ENCODE measurements around the gene LRRC14B.
"Not testable (repeated sequence)": the region's sequence is repeated elsewhere in the genome, so short reads cannot be mapped to it uniquely, and the experiment has no call there.

The LRRC14B gene

DNA sequence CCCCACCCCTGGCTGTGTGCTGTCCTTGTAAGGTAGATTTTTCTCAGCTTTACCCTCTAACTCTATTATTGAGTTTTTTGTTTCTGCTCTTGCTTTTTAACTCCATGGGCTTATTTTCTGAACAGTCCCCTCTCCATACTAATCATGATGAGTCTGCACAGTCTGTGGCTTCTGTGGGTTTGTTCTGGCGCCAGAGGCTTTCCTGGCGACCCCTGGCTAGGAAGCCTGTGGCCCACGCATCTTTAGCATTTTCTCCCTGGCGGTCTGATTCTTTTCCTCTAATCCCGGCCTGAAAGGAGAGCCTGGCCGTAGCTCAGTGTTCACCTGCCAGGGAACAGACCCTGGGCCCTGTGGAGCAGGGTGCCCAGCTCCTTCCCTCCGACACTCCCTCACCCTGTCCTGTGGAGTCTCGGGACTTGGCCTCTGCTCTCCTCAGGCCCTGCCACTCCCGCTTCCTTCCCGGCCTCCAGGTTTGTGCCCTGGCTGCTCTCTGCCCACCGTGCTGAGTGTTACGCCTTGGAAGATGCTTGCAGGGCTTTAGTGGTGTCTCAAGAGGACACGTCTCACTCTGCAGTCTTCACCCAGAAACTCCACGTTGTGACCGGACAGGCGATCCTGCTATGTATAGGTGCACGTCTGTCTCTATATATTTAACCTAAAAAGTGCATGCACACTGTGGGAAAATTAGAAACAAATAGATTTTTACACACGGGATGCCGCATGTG lies 31.7 kb upstream of the LRRC14B start:
- H3K4me3 ChIP-seq (ENCODE audit: low read depth in 1 of 5, low read length in 5 of 5) = no peak overlapping the region

DNA sequence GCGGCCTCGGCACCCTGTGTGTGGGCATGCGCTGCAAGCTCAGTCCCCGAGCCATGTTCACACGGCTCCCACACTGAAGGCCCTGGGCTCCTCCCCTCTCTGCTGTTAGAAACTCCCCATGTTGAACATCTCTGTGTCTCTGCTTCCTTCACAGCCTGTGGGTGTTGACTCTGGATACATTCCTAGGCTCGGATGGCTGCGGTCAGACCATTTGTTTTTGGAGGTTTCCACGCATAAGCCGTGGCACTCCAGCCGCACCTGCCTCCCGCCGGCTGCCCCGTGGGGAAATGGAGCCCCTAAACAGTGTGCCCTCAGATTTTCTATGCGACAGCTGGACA lies 31.2 kb upstream of the LRRC14B start:
- H3K4me1 ChIP-seq (ENCODE audit: control insufficient read depth in 5 of 5, insufficient read depth in 5 of 5, low read length in 5 of 5) = peaks cover 0 to 3% (median 0%) of the 10 kb centered on the region in 5 donors
- H3K27ac ChIP-seq (ENCODE audit: low read depth, low read length) = no peak overlapping the region
- peaks cover 0 to 18% (median 10%) of the 10 kb centered on the region in 5 donors for H3K27me3 ChIP-seq (ENCODE audit: control insufficient read depth in 5 of 5, insufficient read depth in 4 of 5, low read length in 5 of 5)
- H3K4me3 ChIP-seq (ENCODE audit: low read depth in 1 of 5, low read length in 5 of 5) = no peak overlapping the region
- no peaks in the 10 kb centered on the region for H3K36me3 ChIP-seq (ENCODE audit: control insufficient read depth in 5 of 5, insufficient read depth in 5 of 5, low read length in 5 of 5)
- H3K9ac ChIP-seq (ENCODE audit: low read length in 5 of 5) = peak overlapping the region in 1 of 5 donors; percentile 52
- no peaks in the 10 kb centered on the region for H3K9me3 ChIP-seq (ENCODE audit: control insufficient read depth in 5 of 5, low read length in 5 of 5)

More for the DNA sequence above, 31.7 kb upstream of the LRRC14B start:
- Histone ChIP-seq H3K9ac (ENCODE audit: low read length in 5 of 5) (peak overlapping the region in 1 of 5 donors; percentile 52), H3K36me3 (ENCODE audit: control insufficient read depth in 5 of 5, insufficient read depth in 5 of 5, low read length in 5 of 5) (no peaks in the 10 kb centered on the region), H3K9me3 (ENCODE audit: control insufficient read depth in 5 of 5, low read length in 5 of 5) (no peaks in the 10 kb centered on the region), H3K27me3 (ENCODE audit: control insufficient read depth in 5 of 5, insufficient read depth in 4 of 5, low read length in 5 of 5) (peaks cover 0 to 18% (median 12%) of the 10 kb centered on the region in 5 donors), H3K27ac (ENCODE audit: low read depth, low read length) (no peak overlapping the region), H3K4me1 (ENCODE audit: control insufficient read depth in 5 of 5, insufficient read depth in 5 of 5, low read length in 5 of 5) (peaks cover 0 to 3% (median 0%) of the 10 kb centered on the region in 5 donors)

DNA sequence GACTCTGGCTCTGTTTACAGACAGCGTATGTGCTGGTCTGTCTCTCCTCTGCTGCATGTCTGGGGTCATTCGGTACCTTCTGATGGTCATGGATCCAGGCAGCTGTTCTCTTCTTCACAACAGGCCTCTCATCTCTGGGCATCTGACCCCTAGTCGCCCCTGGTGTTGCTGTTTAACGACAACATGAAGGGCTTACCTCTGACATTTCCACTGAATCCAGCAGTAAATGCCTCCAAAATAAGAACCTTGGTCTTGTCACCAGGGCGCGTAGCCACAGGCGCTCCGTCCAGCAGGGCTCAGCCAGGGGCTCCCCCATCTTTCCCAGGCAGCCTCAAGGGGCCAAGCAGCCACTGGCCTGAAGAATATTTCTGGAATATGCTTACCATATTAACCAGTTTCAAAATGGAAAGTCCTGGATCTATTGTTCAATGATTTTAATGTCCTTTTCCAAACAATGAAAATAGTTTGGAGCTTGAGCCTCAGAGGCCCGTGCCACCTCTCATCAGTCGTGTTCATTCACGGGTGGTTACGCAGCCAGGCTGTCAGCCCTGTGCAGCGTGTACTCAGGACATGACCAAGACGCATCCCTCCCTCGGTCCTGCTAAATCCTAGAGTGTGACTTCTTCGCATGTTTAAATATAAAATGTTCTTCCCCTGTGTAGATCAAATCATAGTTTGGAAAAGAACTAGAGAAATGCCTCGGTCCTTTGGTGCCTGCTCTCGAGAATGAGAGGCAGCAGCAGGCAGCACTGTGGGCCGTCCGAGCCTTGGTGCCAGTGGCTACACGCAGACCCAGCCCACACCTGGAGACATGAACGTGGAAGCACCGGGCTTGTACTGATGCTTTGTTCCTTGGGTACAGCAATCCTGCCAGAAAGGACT lies 30.1 kb upstream of the LRRC14B start:
- Histone ChIP-seq H3K4me1 (ENCODE audit: control insufficient read depth in 5 of 5, insufficient read depth in 5 of 5, low read length in 5 of 5) (peaks cover 0 to 3% (median 0%) of the 10 kb centered on the region in 5 donors), H3K27me3 (ENCODE audit: control insufficient read depth in 5 of 5, insufficient read depth in 4 of 5, low read length in 5 of 5) (peaks cover 0 to 18% (median 10%) of the 10 kb centered on the region in 5 donors), H3K36me3 (ENCODE audit: control insufficient read depth in 5 of 5, insufficient read depth in 5 of 5, low read length in 5 of 5) (no peaks in the 10 kb centered on the region), H3K9ac (ENCODE audit: low read length in 5 of 5) (no peak overlapping the region), H3K9me3 (ENCODE audit: control insufficient read depth in 5 of 5, low read length in 5 of 5) (no peaks in the 10 kb centered on the region), H3K27ac (ENCODE audit: low read depth, low read length) (no peak overlapping the region), H3K4me3 (ENCODE audit: low read depth in 1 of 5, low read length in 5 of 5) (no peak overlapping the region)

DNA sequence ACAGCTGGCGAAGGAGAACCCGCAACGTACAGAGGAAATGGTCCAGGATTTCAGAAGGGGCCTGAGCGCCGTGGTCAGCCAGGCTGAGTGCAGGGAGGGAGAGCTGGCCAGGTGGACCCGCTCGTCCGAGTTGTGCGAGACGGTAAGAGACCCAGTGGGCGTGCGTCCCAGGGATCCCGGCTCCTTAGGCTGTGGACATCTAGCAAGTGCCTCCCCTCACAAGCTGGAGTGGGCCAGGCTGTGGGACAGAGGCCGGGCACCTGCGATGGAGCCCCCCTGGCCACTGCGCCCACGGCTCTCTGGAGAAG lies 29.5 kb upstream of the LRRC14B start:
- H3K27ac ChIP-seq (ENCODE audit: low read depth, low read length) = no peak overlapping the region
- H3K4me3 ChIP-seq (ENCODE audit: low read depth in 1 of 5, low read length in 5 of 5) = no peak overlapping the region
- H3K9ac ChIP-seq (ENCODE audit: low read length in 5 of 5) = no peak overlapping the region
- no peaks in the 10 kb centered on the region for H3K9me3 ChIP-seq (ENCODE audit: control insufficient read depth in 5 of 5, low read length in 5 of 5)
- peaks cover 0 to 17% (median 10%) of the 10 kb centered on the region in 5 donors for H3K27me3 ChIP-seq (ENCODE audit: control insufficient read depth in 5 of 5, insufficient read depth in 4 of 5, low read length in 5 of 5)
- H3K36me3 ChIP-seq (ENCODE audit: control insufficient read depth in 5 of 5, insufficient read depth in 5 of 5, low read length in 5 of 5) = no peaks in the 10 kb centered on the region
- H3K4me1 ChIP-seq (ENCODE audit: control insufficient read depth in 5 of 5, insufficient read depth in 5 of 5, low read length in 5 of 5) = peaks cover 0 to 3% (median 0%) of the 10 kb centered on the region in 5 donors

DNA sequence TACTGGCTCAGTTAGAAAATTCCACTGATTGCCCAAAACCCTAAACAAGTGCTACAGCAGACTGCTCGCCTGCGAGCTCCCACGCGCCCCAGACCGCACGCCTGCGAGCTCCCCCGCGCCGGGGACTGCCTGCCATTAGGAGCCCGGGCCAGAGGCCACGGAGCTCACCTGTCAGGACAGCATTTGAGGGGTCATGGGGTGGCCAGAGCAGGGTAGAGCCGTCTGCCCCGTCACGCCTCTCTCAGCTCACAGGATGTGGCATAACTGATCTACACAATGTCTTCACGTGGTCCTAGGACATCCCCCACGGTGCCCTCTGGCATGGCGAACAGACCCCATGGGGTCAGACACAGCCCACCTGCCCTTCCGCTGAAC lies 29.1 kb upstream of the LRRC14B start:
- H3K9me3 ChIP-seq (ENCODE audit: control insufficient read depth in 5 of 5, low read length in 5 of 5) = no peaks in the 10 kb centered on the region
- H3K9ac ChIP-seq (ENCODE audit: low read length in 5 of 5) = no peak overlapping the region
- no peak overlapping the region for H3K4me3 ChIP-seq (ENCODE audit: low read depth in 1 of 5, low read length in 5 of 5)
- peaks cover 0 to 3% (median 0%) of the 10 kb centered on the region in 5 donors for H3K4me1 ChIP-seq (ENCODE audit: control insufficient read depth in 5 of 5, insufficient read depth in 5 of 5, low read length in 5 of 5)
- H3K27ac ChIP-seq (ENCODE audit: low read depth, low read length) = no peak overlapping the region
- peaks cover 0 to 17% (median 10%) of the 10 kb centered on the region in 5 donors for H3K27me3 ChIP-seq (ENCODE audit: control insufficient read depth in 5 of 5, insufficient read depth in 4 of 5, low read length in 5 of 5)
- no peaks in the 10 kb centered on the region for H3K36me3 ChIP-seq (ENCODE audit: control insufficient read depth in 5 of 5, insufficient read depth in 5 of 5, low read length in 5 of 5)

DNA sequence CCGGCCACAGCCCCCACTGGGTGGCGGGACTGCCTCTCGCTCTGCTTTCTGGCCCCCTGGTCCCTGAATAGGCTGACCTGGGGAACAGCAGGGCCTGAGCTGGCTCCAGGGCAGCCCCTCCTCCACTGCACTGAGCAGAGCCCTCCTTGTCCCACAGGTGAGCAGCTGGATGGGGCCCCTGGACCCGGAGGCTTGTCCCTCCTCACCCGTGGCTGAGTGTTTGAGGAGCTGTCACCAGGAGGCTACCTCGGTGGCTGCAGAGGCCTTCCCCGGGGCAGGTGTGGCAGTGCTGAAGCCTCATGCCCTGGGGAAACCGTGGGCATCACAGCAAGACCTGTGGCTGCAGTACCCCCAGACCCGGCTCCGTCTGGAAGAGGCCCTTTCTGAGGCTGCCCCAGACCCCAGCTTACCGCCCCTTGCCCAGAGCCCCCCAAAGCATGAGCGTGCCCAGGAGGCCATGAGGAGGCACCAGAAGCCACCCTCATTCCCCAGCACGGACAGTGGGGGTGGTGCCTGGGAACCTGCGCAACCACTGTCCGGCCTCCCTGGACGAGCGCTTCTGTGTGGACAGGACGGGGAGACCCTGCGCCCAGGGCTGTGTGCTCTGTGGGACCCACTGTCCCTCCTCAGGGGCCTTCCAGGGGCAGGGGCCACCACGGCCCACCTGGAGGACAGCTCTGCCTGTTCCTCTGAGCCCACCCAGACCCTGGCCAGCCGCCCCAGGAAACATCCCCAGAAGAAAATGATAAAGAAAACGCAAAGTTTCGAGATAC lies 28.5 kb upstream of the LRRC14B start:
- Histone ChIP-seq H3K36me3 (ENCODE audit: control insufficient read depth in 5 of 5, insufficient read depth in 5 of 5, low read length in 5 of 5) (no peaks in the 10 kb centered on the region), H3K9me3 (ENCODE audit: control insufficient read depth in 5 of 5, low read length in 5 of 5) (no peaks in the 10 kb centered on the region), H3K4me3 (ENCODE audit: low read depth in 1 of 5, low read length in 5 of 5) (no peak overlapping the region), H3K27me3 (ENCODE audit: control insufficient read depth in 5 of 5, insufficient read depth in 4 of 5, low read length in 5 of 5) (peaks cover 0 to 17% (median 10%) of the 10 kb centered on the region in 5 donors), H3K9ac (ENCODE audit: low read length in 5 of 5) (no peak overlapping the region), H3K27ac (ENCODE audit: low read depth, low read length) (no peak overlapping the region), H3K4me1 (ENCODE audit: control insufficient read depth in 5 of 5, insufficient read depth in 5 of 5, low read length in 5 of 5) (peaks cover 0 to 3% (median 0%) of the 10 kb centered on the region in 5 donors)

DNA sequence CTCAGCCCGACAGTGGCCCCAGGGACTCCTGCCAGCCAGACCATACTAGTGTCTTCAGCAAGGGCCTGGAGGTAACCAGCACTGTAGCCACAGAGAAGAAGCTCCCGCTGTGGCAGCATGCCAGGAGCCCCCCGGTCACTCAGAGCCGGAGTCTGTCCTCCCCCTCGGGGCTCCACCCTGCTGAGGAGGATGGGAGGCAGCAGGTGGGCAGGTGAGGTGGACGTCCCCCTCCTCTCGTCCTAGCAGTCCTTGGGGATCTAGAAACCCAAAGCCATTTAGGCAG lies 28.0 kb upstream of the LRRC14B start:
- Histone ChIP-seq H3K4me1 (ENCODE audit: control insufficient read depth in 5 of 5, insufficient read depth in 5 of 5, low read length in 5 of 5) (peaks cover 0 to 3% (median 0%) of the 10 kb centered on the region in 5 donors), H3K4me3 (ENCODE audit: low read depth in 1 of 5, low read length in 5 of 5) (no peak overlapping the region), H3K27ac (ENCODE audit: low read depth, low read length) (no peak overlapping the region), H3K27me3 (ENCODE audit: control insufficient read depth in 5 of 5, insufficient read depth in 4 of 5, low read length in 5 of 5) (peaks cover 0 to 13% (median 10%) of the 10 kb centered on the region in 5 donors), H3K9ac (ENCODE audit: low read length in 5 of 5) (no peak overlapping the region), H3K36me3 (ENCODE audit: control insufficient read depth in 5 of 5, insufficient read depth in 5 of 5, low read length in 5 of 5) (no peaks in the 10 kb centered on the region), H3K9me3 (ENCODE audit: control insufficient read depth in 5 of 5, low read length in 5 of 5) (no peaks in the 10 kb centered on the region)

DNA sequence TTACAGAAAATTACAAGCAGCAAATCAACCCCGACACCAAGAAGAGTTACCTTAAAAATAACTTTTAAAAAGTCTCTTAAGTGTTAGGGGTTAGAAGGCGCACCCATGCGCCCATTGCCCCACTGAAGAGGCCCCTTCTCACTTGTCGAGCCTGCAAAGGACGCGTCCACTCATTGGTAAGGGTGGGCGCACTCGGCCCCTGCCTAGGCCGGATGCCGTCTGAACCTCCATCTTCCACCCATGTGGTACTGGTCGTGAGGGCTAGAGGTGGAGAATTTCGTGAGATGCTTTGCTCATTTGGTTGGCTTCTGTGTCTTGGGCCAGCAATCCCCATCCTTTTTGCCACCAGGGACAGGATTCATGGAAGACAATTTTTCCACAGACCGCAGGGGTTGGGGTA lies 27.5 kb upstream of the LRRC14B start:
- Histone ChIP-seq H3K9ac (ENCODE audit: low read length in 5 of 5) (no peak overlapping the region), H3K9me3 (ENCODE audit: control insufficient read depth in 5 of 5, low read length in 5 of 5) (no peaks in the 10 kb centered on the region)

DNA sequence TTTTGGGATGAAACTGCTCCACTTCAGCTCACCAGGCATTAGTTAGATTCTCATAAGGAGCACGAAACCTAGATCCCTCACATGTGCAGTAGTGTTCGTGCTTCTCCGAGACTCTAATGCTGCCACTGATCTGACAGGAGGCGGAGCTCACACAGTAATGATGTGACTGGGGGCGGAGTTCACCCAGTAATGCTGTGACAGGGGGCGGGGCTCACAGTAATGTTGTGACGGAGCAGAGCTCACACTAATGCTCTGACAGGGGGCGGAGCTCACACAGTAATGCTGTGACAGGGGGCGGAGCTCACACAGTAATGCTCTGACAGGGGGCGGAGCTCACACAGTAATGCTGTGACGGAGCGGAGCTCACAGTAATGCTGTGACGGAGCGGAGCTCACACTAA lies 27.1 kb upstream of the LRRC14B start:
- H3K4me3 ChIP-seq (ENCODE audit: low read depth in 1 of 5, low read length in 5 of 5) = no peak overlapping the region
- peaks cover 0 to 10% (median 5%) of the 10 kb centered on the region in 5 donors for H3K27me3 ChIP-seq (ENCODE audit: control insufficient read depth in 5 of 5, insufficient read depth in 4 of 5, low read length in 5 of 5)
- no peak overlapping the region for H3K9ac ChIP-seq (ENCODE audit: low read length in 5 of 5)
- no peaks in the 10 kb centered on the region for H3K9me3 ChIP-seq (ENCODE audit: control insufficient read depth in 5 of 5, low read length in 5 of 5)
- H3K36me3 ChIP-seq (ENCODE audit: control insufficient read depth in 5 of 5, insufficient read depth in 5 of 5, low read length in 5 of 5) = no peaks in the 10 kb centered on the region
- no peak overlapping the region for H3K27ac ChIP-seq (ENCODE audit: low read depth, low read length)
- peaks cover 0 to 11% (median 3%) of the 10 kb centered on the region in 5 donors for H3K4me1 ChIP-seq (ENCODE audit: control insufficient read depth in 5 of 5, insufficient read depth in 5 of 5, low read length in 5 of 5)

More for the DNA sequence above, 27.5 kb upstream of the LRRC14B start:
- Histone ChIP-seq H3K4me3 (ENCODE audit: low read depth in 1 of 5, low read length in 5 of 5) (no peak overlapping the region), H3K4me1 (ENCODE audit: control insufficient read depth in 5 of 5, insufficient read depth in 5 of 5, low read length in 5 of 5) (peaks cover 0 to 7% (median 3%) of the 10 kb centered on the region in 5 donors), H3K27ac (ENCODE audit: low read depth, low read length) (no peak overlapping the region), H3K27me3 (ENCODE audit: control insufficient read depth in 5 of 5, insufficient read depth in 4 of 5, low read length in 5 of 5) (peaks cover 0 to 10% (median 9%) of the 10 kb centered on the region in 5 donors), H3K36me3 (ENCODE audit: control insufficient read depth in 5 of 5, insufficient read depth in 5 of 5, low read length in 5 of 5) (no peaks in the 10 kb centered on the region)

DNA sequence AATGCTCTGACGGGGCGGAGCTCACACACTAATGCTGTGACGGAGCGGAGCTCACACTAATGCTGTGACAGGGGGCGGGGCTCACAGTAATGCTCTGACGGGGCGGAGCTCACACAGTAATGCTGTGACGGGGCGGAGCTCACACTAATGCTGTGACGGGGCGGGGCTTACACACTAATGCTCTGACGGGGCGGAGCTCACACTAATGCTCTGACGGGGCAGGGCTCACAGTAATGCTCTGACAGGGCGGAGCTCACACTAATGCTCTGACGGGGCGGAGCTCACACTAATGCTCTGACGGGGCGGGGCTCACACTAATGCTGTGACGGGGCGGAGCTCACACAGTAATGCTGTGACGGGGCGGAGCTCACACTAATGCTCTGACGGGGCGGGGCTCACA lies 26.5 kb upstream of the LRRC14B start:
- peaks cover 0 to 16% (median 3%) of the 10 kb centered on the region in 5 donors for H3K4me1 ChIP-seq (ENCODE audit: control insufficient read depth in 5 of 5, insufficient read depth in 5 of 5, low read length in 5 of 5)
- not testable (repeated sequence) for H3K27ac ChIP-seq (ENCODE audit: low read depth, low read length); H3K27me3 ChIP-seq (ENCODE audit: control insufficient read depth in 5 of 5, insufficient read depth in 4 of 5, low read length in 5 of 5); H3K9me3 ChIP-seq (ENCODE audit: control insufficient read depth in 5 of 5, low read length in 5 of 5); H3K4me3 ChIP-seq (ENCODE audit: low read depth in 1 of 5, low read length in 5 of 5); H3K9ac ChIP-seq (ENCODE audit: low read length in 5 of 5); H3K36me3 ChIP-seq (ENCODE audit: control insufficient read depth in 5 of 5, insufficient read depth in 5 of 5, low read length in 5 of 5)
